CD4-positive, CD25-positive, alpha-beta regulatory T cell (primary cell): Measurements from ENCODE around the gene CALD1. TPM values are rescaled to one million over a fixed set of nuclear protein-coding genes. Genes with fewer than 3 reads are reported as not detected.
A peak's percentile ranks its signal among the peaks of the same experiment; 100 is the strongest.

Experiments
- ATAC-seq, 2 donors: fragments of 150-1000 bp; cut with Tn5 transposase; one replicate each; pipeline ENCODE4 v1.10.0; 2021; ENCODE audit warnings: low read depth in 2 of 2, moderate number of reproducible peaks in 2 of 2, moderate library complexity in 1 of 2
- DNase-seq, 3 donors: peaks; one replicate each; pipeline versions ENCODE4 v3.0.0 to v3.0.0-alpha.2; 2012 to 2022; ENCODE audit warnings: mixed read lengths in 1 of 3
- H3K27ac ChIP-seq: one replicate; pipeline ENCODE4 v1.7.0; 2013; ENCODE audit warnings: mild to moderate bottlenecking, low read length; ENCODE audit not compliant: insufficient read depth, poor library complexity, severe bottlenecking
- H3K27me3 ChIP-seq: one replicate; pipeline ENCODE4 v1.7.0; 2013; ENCODE audit warnings: low read length; ENCODE audit not compliant: control insufficient read depth, insufficient read depth
- H3K36me3 ChIP-seq: one replicate; pipeline ENCODE4 v1.7.0; 2013; ENCODE audit warnings: mild to moderate bottlenecking, low read length, moderate library complexity; ENCODE audit not compliant: control insufficient read depth, insufficient read depth
- H3K4me1 ChIP-seq: 2 replicates; pipeline ENCODE4 v1.7.0; 2013; ENCODE audit warnings: mild to moderate bottlenecking, low read length; ENCODE audit not compliant: insufficient read depth, control insufficient read depth, poor library complexity, severe bottlenecking
- H3K4me3 ChIP-seq: one replicate; pipeline ENCODE4 v1.7.0; 2013; ENCODE audit warnings: low read depth, mild to moderate bottlenecking, low read length, moderate library complexity
- H3K9me3 ChIP-seq, 2 experiments: 1 replicate in 1 of 2; 2 replicates in 1 of 2; pipeline ENCODE4 v1.7.0; 2013; ENCODE audit warnings: low read length in 2 of 2, mild to moderate bottlenecking in 1 of 2, moderate library complexity in 1 of 2; ENCODE audit not compliant: control insufficient read depth in 2 of 2
- H3K27ac Mint-ChIP-seq, 3 donors: one replicate each; pipeline ENCODE4 v1.8.0; 2020 to 2022; ENCODE audit warnings: mild to moderate bottlenecking in 3 of 3, mixed read lengths in 3 of 3, moderate library complexity in 2 of 3
- H3K27me3 Mint-ChIP-seq: one replicate; pipeline ENCODE4 v1.8.0; 2022; ENCODE audit warnings: mild to moderate bottlenecking, mixed read lengths
- H3K36me3 Mint-ChIP-seq: one replicate; pipeline ENCODE4 v1.8.0; 2020; ENCODE audit warnings: mixed read lengths
- H3K4me1 Mint-ChIP-seq, 4 donors: one replicate each; pipeline ENCODE4 v1.8.0; 2020 to 2022; ENCODE audit warnings: mixed read lengths in 4 of 4, mild to moderate bottlenecking in 1 of 4
- H3K4me3 Mint-ChIP-seq, 4 donors: one replicate each; pipeline ENCODE4 v1.8.0; 2020 to 2022; ENCODE audit warnings: mild to moderate bottlenecking in 4 of 4, mixed read lengths in 4 of 4, moderate library complexity in 3 of 4
- H3K9me3 Mint-ChIP-seq, 7 donors: one replicate each; pipeline ENCODE4 v1.8.0; 2020 to 2022; ENCODE audit warnings: mixed read lengths in 7 of 7, mild to moderate bottlenecking in 3 of 7, moderate library complexity in 2 of 7
- polyA plus RNA-seq, 4 donors: library from polyadenylated mRNA; unstranded; fragments of 300-500 nt; fragmentation: Illumina TruSeq; gene quantifications; one replicate each; pipeline ENCODE4 v1.2.3, GENCODE V29; 2021
- total RNA-seq: library from RNA; stranded (reverse); gene quantifications from one replicate; pipeline ENCODE4 v1.2.3, GENCODE V29; 2022

Gene CALD1
- total and polyA plus RNA-seq, 5 donors from 2014 or later = 0.10 to 3.9 (median 0.17) TPM; not detected in 2

DNA sequence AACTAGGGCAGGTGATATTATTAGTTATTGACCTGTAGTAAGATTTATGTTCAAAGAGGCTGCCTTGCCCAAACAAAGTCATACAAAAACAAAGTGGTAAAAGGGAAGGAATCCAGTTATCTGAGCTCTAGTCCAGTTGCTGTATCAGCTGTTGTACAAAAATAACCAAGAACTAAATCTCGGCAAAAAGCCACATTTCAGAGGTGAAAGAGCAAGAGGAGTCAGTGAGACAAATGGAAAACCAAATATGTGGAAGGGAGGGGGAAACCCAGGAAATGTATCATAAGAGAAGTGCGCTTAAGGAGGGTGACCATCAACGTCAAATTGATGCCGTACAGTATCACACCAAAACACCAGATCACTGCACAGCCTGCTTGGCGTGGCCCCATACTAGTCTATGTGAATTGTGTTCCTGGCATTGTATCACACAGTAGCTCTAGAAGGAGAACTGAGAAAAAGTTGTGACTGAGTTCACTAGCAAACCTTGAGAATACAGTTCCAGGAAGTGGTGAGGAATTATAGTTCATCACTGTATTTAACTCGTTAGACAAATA lies 213.3 kb downstream of the CALD1 start:
- DNase-seq (peak in 2 of 3 donors; percentile 6 to 50), ATAC-seq (peak; percentile 73 to 85)
- Mint-ChIP-seq H3K4me3 (peak overlapping the region; percentile 3 to 94 (median 19)), H3K27ac (peak overlapping the region; percentile 38 to 83 (median 74)), H3K27me3 (no peaks in the 10 kb centered on the region), H3K36me3 (peaks cover 28% of the 10 kb centered on the region), H3K9me3 (peaks cover 0 to 2% (median 0%) of the 10 kb centered on the region in 7 donors), H3K4me1 (peaks cover 20 to 60% (median 38%) of the 10 kb centered on the region in 4 donors)
- H3K36me3 ChIP-seq = peaks cover 11% of the 10 kb centered on the region
- peak overlapping the region; percentile 28 for H3K27ac ChIP-seq
- no peaks in the 10 kb centered on the region for H3K27me3 ChIP-seq
- H3K4me1 ChIP-seq = peaks cover 11% of the 10 kb centered on the region
- H3K9me3 ChIP-seq = no peaks in the 10 kb centered on the region
- H3K4me3 ChIP-seq = peak overlapping the region; percentile 8

DNA sequence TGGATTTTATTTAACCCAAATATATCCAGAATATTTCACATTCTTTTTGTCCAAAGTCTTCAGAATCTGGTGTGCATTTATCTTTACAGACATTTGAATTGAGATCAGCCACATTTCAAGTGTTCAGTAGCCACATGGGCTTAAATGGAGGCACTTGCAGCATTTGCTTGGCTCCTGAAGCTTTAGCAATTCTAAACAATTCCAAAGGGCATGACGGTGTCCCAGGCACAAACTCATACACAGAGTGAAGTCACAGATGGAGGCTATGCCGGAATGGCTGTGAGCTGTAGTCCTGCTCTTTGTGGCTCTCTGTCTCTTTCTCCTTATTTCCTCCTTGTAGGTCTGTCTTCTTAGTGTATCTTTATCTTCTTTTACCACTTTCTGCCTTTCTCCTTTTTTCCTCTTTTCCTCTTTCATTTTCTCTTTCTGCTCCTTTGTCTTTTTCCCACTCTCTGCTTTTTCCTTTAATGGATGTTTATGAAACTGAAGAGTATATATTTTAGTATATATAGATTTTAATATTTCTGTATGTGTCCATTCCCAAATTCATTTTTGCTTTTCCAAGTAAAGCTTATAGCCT lies 214.5 kb downstream of the CALD1 start:
- no peaks in the 10 kb centered on the region for H3K27me3 ChIP-seq
- DNase-seq (no peak), ATAC-seq (no peak)
- Mint-ChIP-seq H3K9me3 (peaks cover 0 to 2% (median 0%) of the 10 kb centered on the region in 7 donors), H3K27ac (peak overlapping the region; percentile 10 to 63 (median 16)), H3K4me1 (peaks cover 20 to 56% (median 37%) of the 10 kb centered on the region in 4 donors), H3K36me3 (peaks cover 30% of the 10 kb centered on the region), H3K4me3 (no peak overlapping the region), H3K27me3 (no peaks in the 10 kb centered on the region)
- H3K4me1 ChIP-seq = peaks cover 9% of the 10 kb centered on the region
- H3K36me3 ChIP-seq = peaks cover 11% of the 10 kb centered on the region
- no peak overlapping the region for H3K27ac ChIP-seq
- no peak overlapping the region for H3K4me3 ChIP-seq
- no peaks in the 10 kb centered on the region for H3K9me3 ChIP-seq

DNA sequence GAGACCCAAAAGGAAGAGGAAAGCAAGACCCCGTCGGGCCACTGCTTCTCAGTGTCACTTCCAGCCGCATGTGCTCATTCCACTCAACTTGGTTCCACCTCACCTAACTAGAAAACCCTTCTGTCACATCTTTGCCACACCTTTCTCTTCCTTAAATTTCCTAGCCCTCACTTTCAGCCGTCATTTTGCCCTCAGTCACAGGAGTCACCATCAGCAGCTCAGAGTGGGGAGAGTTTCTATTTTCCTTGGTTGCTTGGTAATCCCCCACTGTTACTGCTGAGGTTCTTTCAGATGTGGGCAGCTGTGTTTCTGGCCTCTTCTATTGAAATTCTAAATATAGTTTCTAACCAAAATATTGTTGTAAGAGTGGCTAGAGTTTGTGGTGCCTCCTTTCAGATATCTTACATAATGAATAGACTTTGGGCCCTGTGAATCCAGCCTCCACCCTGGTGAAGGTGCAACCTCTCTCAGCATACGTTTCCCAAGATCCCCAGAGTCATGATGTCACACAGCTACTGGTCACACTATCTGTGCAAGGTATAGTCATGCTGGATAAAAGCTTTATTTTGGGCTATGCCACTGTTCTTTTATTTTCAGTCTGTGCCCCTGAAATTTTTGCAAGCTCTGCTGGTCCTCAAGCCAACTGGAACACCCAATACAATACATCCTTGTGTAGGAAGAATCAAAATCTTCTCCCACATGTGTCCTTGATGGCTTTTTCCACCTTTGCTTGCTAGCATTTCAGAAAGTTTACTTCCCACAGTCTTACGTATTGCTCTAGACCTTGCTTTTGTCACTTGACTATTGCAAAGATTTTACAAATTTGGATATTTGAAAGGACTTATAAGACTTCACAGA lies 216.0 kb downstream of the CALD1 start:
- Mint-ChIP-seq H3K36me3 (peaks cover 29% of the 10 kb centered on the region), H3K4me1 (peaks cover 13 to 46% (median 29%) of the 10 kb centered on the region in 4 donors), H3K4me3 (peak overlapping the region in 3 of 4 donors; percentile 6 to 74 (median 59)), H3K27ac (peak overlapping the region; percentile 36 to 94 (median 70)), H3K27me3 (no peaks in the 10 kb centered on the region), H3K9me3 (peaks cover 0 to 2% (median 0%) of the 10 kb centered on the region in 7 donors)
- H3K36me3 ChIP-seq = peaks cover 11% of the 10 kb centered on the region
- ATAC-seq (peak in 1 of 2 donors; percentile 40), DNase-seq (peak in 1 of 3 donors; percentile 14)
- H3K4me1 ChIP-seq = peaks cover 5% of the 10 kb centered on the region
- no peak overlapping the region for H3K27ac ChIP-seq
- H3K27me3 ChIP-seq = no peaks in the 10 kb centered on the region
- H3K9me3 ChIP-seq = no peaks in the 10 kb centered on the region
- H3K4me3 ChIP-seq = no peak overlapping the region

DNA sequence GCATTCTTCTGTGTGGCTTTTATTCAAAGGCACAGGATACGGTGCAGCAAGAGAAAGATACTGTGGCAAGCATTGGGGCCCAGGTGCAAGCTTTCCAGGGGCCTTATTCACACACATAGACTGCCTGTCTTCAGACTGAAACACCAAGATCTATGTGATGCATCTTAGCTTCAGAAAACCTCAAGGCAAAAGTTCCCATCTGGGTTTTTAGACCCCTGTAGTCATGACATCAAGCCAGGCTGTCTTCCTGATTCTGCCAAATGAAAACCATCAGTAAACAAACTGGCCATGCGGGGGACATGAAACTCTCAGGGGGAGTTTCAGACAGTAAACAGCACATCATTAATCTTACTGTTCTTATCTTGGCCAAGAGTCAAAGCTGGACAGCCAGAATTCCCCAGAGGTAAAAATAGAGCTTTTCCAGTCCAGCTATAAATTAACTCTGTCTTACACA lies 216.7 kb downstream of the CALD1 start:
- Mint-ChIP-seq H3K27me3 (no peaks in the 10 kb centered on the region), H3K36me3 (peaks cover 29% of the 10 kb centered on the region), H3K4me3 (no peak overlapping the region), H3K27ac (peak overlapping the region in 1 of 3 donors; percentile 70), H3K4me1 (peaks cover 13 to 39% (median 25%) of the 10 kb centered on the region in 4 donors), H3K9me3 (peaks cover 0 to 2% (median 0%) of the 10 kb centered on the region in 7 donors)
- Histone ChIP-seq H3K36me3 (peaks cover 11% of the 10 kb centered on the region), H3K27ac (no peak overlapping the region), H3K27me3 (no peaks in the 10 kb centered on the region), H3K4me1 (peaks cover 5% of the 10 kb centered on the region), H3K9me3 (no peaks in the 10 kb centered on the region), H3K4me3 (no peak overlapping the region)
- ATAC-seq = no peak
- no peak for DNase-seq

DNA sequence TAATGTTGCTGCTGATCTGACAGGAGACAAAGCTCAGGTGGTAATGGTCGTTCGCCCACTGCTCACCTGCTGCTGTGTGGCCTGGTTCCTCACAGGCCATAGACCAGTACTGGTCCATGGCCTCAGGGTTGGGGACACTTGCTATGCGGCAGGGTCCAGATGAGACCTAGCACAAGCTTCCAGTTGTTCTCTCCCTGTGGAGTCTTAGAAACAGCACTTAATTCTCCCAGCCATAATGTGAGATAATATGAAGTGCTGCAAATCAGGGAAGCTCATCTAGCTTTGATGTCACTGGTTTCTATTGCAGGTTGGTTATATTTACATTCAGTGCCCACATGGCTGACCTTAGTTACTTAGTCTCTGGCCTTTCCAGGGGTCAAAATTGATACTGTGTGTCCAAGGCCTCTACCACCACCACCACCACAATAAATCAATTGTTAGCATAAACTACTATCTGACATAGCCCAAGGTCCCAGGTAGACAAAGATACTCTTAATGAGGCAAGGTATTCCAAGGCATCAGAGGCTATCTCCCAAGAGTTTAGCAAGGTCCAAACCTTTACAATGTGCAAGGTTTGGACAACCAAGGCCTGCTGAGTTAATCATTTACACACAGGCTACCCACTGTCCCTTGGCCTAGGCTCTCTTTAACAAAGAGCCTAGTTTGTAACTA lies 217.9 kb downstream of the CALD1 start:
- Histone ChIP-seq H3K27ac (no peak overlapping the region), H3K27me3 (no peaks in the 10 kb centered on the region), H3K4me3 (no peak overlapping the region), H3K36me3 (peaks cover 11% of the 10 kb centered on the region), H3K4me1 (peaks cover 5% of the 10 kb centered on the region), H3K9me3 (no peaks in the 10 kb centered on the region)
- no peak for ATAC-seq
- Mint-ChIP-seq H3K9me3 (peaks cover 0 to 2% (median 0%) of the 10 kb centered on the region in 7 donors), H3K4me3 (no peak overlapping the region), H3K36me3 (peaks cover 25% of the 10 kb centered on the region), H3K27ac (peak overlapping the region in 1 of 3 donors; percentile 32), H3K4me1 (peaks cover 3 to 29% (median 16%) of the 10 kb centered on the region in 4 donors), H3K27me3 (no peaks in the 10 kb centered on the region)
- no peak for DNase-seq

DNA sequence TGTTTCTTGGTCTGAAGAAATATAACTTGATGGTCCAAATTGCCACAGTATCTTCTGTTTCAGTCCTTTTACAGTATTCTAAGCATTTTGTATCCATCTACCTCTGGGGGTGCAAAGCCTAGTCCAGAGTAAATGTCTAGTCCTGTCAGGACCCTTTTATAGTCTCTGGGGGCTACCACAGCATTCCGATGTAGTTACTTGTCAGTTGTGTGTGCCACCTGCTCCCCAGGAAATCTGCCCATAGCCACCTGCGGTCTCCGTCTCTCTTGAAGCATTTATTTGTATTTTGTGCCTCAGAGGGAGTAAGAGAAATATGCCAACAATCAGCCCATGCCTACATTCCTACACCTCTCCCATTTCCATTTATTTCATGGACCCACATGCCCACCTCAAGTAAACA lies 219.7 kb downstream of the CALD1 start:
- peaks cover 8% of the 10 kb centered on the region for H3K36me3 ChIP-seq
- no peak overlapping the region for H3K4me3 ChIP-seq
- H3K4me1 Mint-ChIP-seq = peaks cover 0 to 16% (median 6%) of the 10 kb centered on the region in 4 donors
- H3K27me3 Mint-ChIP-seq = no peaks in the 10 kb centered on the region
- no peaks in the 10 kb centered on the region for H3K4me1 ChIP-seq
- H3K9me3 ChIP-seq = no peaks in the 10 kb centered on the region
- no peak overlapping the region for H3K27ac ChIP-seq
- no peak for DNase-seq
- no peaks in the 10 kb centered on the region for H3K27me3 ChIP-seq
- no peak overlapping the region for H3K27ac Mint-ChIP-seq
- peaks cover 0 to 2% (median 0%) of the 10 kb centered on the region in 7 donors for H3K9me3 Mint-ChIP-seq
- no peak overlapping the region for H3K4me3 Mint-ChIP-seq
- peaks cover 22% of the 10 kb centered on the region for H3K36me3 Mint-ChIP-seq
- ATAC-seq = no peak

DNA sequence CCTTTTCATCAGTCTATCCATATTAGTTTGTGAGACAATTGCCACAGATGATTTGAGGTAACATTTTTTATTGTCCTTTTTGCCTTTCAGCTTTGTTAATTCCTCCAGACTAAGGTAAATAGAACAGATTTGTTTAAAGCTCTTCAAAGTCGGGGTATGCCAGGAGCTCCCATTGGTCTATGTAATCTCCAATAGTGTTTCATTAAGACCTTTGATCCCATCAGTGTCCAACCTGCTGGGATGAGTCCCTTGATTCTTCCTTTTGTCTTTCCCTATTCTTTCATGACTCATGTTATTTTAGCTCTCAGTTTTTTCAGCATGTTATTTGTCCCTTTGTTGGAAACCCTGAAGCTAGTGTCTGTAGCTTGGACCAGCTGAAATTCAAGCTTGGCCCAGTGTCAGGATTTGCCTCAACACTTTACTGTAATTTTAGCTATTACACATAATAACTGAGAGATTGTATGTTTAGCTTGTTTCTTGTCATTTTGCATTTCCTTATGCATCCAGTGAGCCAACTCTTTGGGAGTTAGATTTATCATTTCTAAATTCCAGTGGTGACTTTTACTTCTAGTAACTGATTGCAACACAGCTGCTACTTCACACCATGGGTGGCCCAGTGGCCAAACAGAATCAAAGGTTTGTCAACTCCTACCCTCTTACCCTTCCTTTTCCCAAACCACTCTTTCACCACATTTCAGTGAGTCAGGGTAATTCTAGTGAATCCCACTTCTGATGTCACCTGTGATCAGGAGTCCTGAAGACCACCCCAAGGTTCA lies 222.1 kb downstream of the CALD1 start:
- DNase-seq (no peak), ATAC-seq (no peak)
- Mint-ChIP-seq H3K4me1 (no peaks in the 10 kb centered on the region), H3K27ac (no peak overlapping the region), H3K4me3 (no peak overlapping the region), H3K9me3 (peaks cover 0 to 2% (median 0%) of the 10 kb centered on the region in 7 donors), H3K36me3 (peaks cover 9% of the 10 kb centered on the region), H3K27me3 (no peaks in the 10 kb centered on the region)
- H3K9me3 ChIP-seq = no peaks in the 10 kb centered on the region
- H3K4me1 ChIP-seq = no peaks in the 10 kb centered on the region
- no peak overlapping the region for H3K27ac ChIP-seq
- peaks cover 4% of the 10 kb centered on the region for H3K36me3 ChIP-seq
- no peaks in the 10 kb centered on the region for H3K27me3 ChIP-seq
- no peak overlapping the region for H3K4me3 ChIP-seq
